IMR-90 (cell line): ENCODE data around the gene MTOR. TPM values are rescaled to one million over a fixed set of nuclear protein-coding genes. Genes with fewer than 3 reads are reported as not detected.

ENCODE experiments used
- ATAC-seq: fragments of 200-7000 bp; cut with Tn5 transposase; 2 replicates; pipeline ENCODE4 v1.9.1; 2020; ENCODE audit warnings: low read depth, mild to moderate bottlenecking, moderate library complexity
- BruUV-seq: library from RNA; stranded (reverse); fragments of 400-500 nt; replicated peaks from 2 replicates; lab custom pipeline; 2021; lab: Mats Ljungman, UMichigan
- CTCF ChIA-PET: fragments of 300-600 bp; formaldehyde crosslinking; extraction: SDS; loops from one replicate; lab custom pipeline; 2021; ENCODE audit warnings: antibody characterized with exemption; lab: Yijun Ruan, JAX
- POLR2A ChIA-PET: fragments of 300-600 bp; sonication (Branson Sonifier 250); formaldehyde crosslinking; loops from one replicate; lab custom pipeline; 2022; ENCODE audit warnings: antibody characterized with exemption; ENCODE audit not compliant: unreplicated experiment; lab: Charles Lee
- DNase-seq: peaks from one replicate; pipeline ENCODE4 v3.0.0; 2013
- H2AFZ ChIP-seq: replicated peaks from 2 replicates; pipeline ENCODE3; 2013; ENCODE audit warnings: low read length, mild to moderate bottlenecking; ENCODE audit not compliant: poor library complexity
- H2AK5ac ChIP-seq: 2 replicates; pipeline ENCODE4 v1.6.1; 2013; ENCODE audit warnings: low read depth, low read length, inconsistent platforms
- H2AK9ac ChIP-seq: replicated peaks from 2 replicates; pipeline ENCODE3; 2013; ENCODE audit warnings: mild to moderate bottlenecking, low read depth, low read length, moderate library complexity; ENCODE audit not compliant: poor library complexity
- H2BK120ac ChIP-seq: 2 replicates; pipeline ENCODE4 v1.6.1; 2013; ENCODE audit warnings: low read depth, low read length, inconsistent platforms
- H2BK15ac ChIP-seq: 3 replicates; pipeline ENCODE4 v1.6.1; 2013; ENCODE audit warnings: low read depth, low read length, inconsistent platforms
- H2BK20ac ChIP-seq: 2 replicates; pipeline ENCODE4 v1.6.1; 2013; ENCODE audit warnings: low read depth, mild to moderate bottlenecking, inconsistent platforms, low read length, moderate library complexity
- H2BK5ac ChIP-seq: 2 replicates; pipeline ENCODE4 v1.6.1; 2013; ENCODE audit warnings: mild to moderate bottlenecking, low read depth, low read length, inconsistent platforms; ENCODE audit not compliant: poor library complexity, severe bottlenecking
- H3K14ac ChIP-seq: replicated peaks from 2 replicates; pipeline ENCODE4 v1.6.1; 2013; ENCODE audit warnings: low read depth, low read length, inconsistent platforms
- H3K18ac ChIP-seq: 2 replicates; pipeline ENCODE4 v1.6.1; 2013; ENCODE audit warnings: low read depth, low read length, control low read depth
- H3K23ac ChIP-seq: 2 replicates; pipeline ENCODE4 v1.6.1; 2013; ENCODE audit warnings: low read depth, low read length, inconsistent platforms
- H3K27ac ChIP-seq: 2 replicates; pipeline ENCODE4 v1.5.1; 2013; ENCODE audit warnings: mild to moderate bottlenecking, control low read depth, low read length; ENCODE audit not compliant: insufficient read depth
- H3K27me3 ChIP-seq: 2 replicates; pipeline ENCODE4 v1.6.1; 2013; ENCODE audit warnings: low read length; ENCODE audit not compliant: control insufficient read depth, insufficient read depth
- H3K36me3 ChIP-seq: 2 replicates; pipeline ENCODE4 v1.6.1; 2013; ENCODE audit warnings: low read length, mixed read lengths; ENCODE audit not compliant: control insufficient read depth, insufficient read depth
- H3K4ac ChIP-seq: 2 replicates; pipeline ENCODE4 v1.6.1; 2013; ENCODE audit warnings: low read depth, low read length, inconsistent platforms
- H3K4me1 ChIP-seq: 2 replicates; pipeline ENCODE4 v1.6.1; 2013; ENCODE audit warnings: low read length, mixed read lengths; ENCODE audit not compliant: control insufficient read depth, insufficient read depth
- H3K4me2 ChIP-seq: 2 replicates; pipeline ENCODE4 v1.6.1; 2013; ENCODE audit warnings: low read depth, mild to moderate bottlenecking, control low read depth, low read length, moderate library complexity
- H3K4me3 ChIP-seq: 2 replicates; pipeline ENCODE4 v1.5.1; 2013; ENCODE audit warnings: low read depth, mild to moderate bottlenecking, control low read depth, low read length, moderate library complexity; ENCODE audit not compliant: insufficient read depth
- H3K56ac ChIP-seq: 2 replicates; pipeline ENCODE4 v1.6.1; 2013; ENCODE audit warnings: low read length, inconsistent platforms; ENCODE audit not compliant: insufficient read depth; ENCODE audit errors: extremely low read depth
- H3K79me1 ChIP-seq, 2 experiments: 2 replicates each; pipeline ENCODE4 v1.6.1; 2013; ENCODE audit warnings: low read length in 2 of 2, inconsistent platforms in 1 of 2, low read depth in 1 of 2
- H3K9ac ChIP-seq: 2 replicates; pipeline ENCODE4 v1.6.1; 2013; ENCODE audit warnings: low read depth, low read length, control low read depth
- H3K9me1 ChIP-seq: 2 replicates; pipeline ENCODE4 v1.6.1; 2013; ENCODE audit warnings: low read length, inconsistent platforms; ENCODE audit not compliant: insufficient read depth
- H3K9me3 ChIP-seq: 2 replicates; pipeline ENCODE4 v1.6.1; 2013; ENCODE audit warnings: low read length; ENCODE audit not compliant: control insufficient read depth, insufficient read depth
- H4K20me1 ChIP-seq: 2 replicates; pipeline ENCODE4 v1.6.1; 2013; ENCODE audit warnings: low read length, inconsistent platforms; ENCODE audit not compliant: insufficient read depth
- H4K5ac ChIP-seq: 2 replicates; pipeline ENCODE4 v1.6.1; 2013; ENCODE audit warnings: mild to moderate bottlenecking, low read depth, low read length, control low read depth
- H4K8ac ChIP-seq, 2 experiments: 2 replicates each; pipeline ENCODE4 v1.6.1; 2013; ENCODE audit warnings: low read depth in 2 of 2, low read length in 2 of 2, control low read depth in 1 of 2, inconsistent platforms in 1 of 2
- H4K91ac ChIP-seq: 2 replicates; pipeline ENCODE4 v1.6.1; 2013; ENCODE audit warnings: low read depth, low read length, inconsistent platforms; ENCODE audit not compliant: insufficient read depth
- BHLHE40 ChIP-seq: fragments of 150-350 bp; IDR thresholded peaks from 2 replicates; pipeline ENCODE4 v1.6.1; 2016; ENCODE audit warnings: mild to moderate bottlenecking, low read depth, low read length
- FOS ChIP-seq: fragments of 150-350 bp; IDR thresholded peaks from 2 replicates; pipeline ENCODE4 v1.6.1; 2016; ENCODE audit warnings: low read depth, low read length
- MAZ ChIP-seq: IDR thresholded peaks from 2 replicates; pipeline ENCODE4 v1.6.1; 2012; ENCODE audit warnings: low read depth, mild to moderate bottlenecking, low read length, improper control_type of control experiment, moderate library complexity, borderline replicate concordance
- MXI1 ChIP-seq: IDR thresholded peaks from 2 replicates; pipeline ENCODE4 v1.6.1; 2012; ENCODE audit warnings: low read depth, mild to moderate bottlenecking, low read length, moderate library complexity, borderline replicate concordance
- WGBS, 2 experiments: methylation state at CpG; one replicate each; pipeline versions ENCODE4 v1.1.5 to v1.1.7; 2013; ENCODE audit warnings: missing lambda C conversion rate in 2 of 2; ENCODE audit not compliant: insufficient read length in 1 of 2; ENCODE audit errors: extremely low coverage in 2 of 2; 5-methylcytosine and 5-hydroxymethylcytosine counted together
- dilution Hi-C: fragments of 300-500 bp; cut with HindIII; formaldehyde crosslinking; loops from one replicate; pipeline ENCODE4 v1.14.3; 2018; ENCODE audit warnings: low sequenced_read_pairs; ENCODE audit not compliant: unreplicated experiment
- in situ Hi-C: fragments of 300-500 bp; cut with MboI; formaldehyde crosslinking; loops from 3 replicates; pipeline ENCODE4 v1.14.3; 2019; ENCODE audit warnings: low sequenced_read_pairs, inconsistent platforms, mixed read lengths
- intact Hi-C: fragments of 100-400 bp; cut with micrococcal nuclease; formaldehyde crosslinking; loops from 2 replicates; pipeline ENCODE4 v1.10.0; 2022
- polyA plus RNA-seq, 3 experiments: library from polyadenylated mRNA; depleted of rRNA; stranded (reverse); fragments of >200 nt; gene quantifications; 2 replicates each; pipeline ENCODE4 v1.2.3, GENCODE V29; 2012; ENCODE audit warnings: low replicate concordance in 1 of 3
- total RNA-seq: library from RNA; depleted of rRNA; stranded (reverse); fragments of >200 nt; gene quantifications from 2 replicates; pipeline ENCODE4 v1.2.3, GENCODE V29; 2012

The MTOR gene
- total and polyA plus RNA-seq, 2 of the 4 experiments (the other 2 are of a cell fraction): 19.2 to 36.7 TPM

GRCh38 chr1:11059155-11059967 lies 203.0 kb downstream of the MTOR start:
- WGBS, 2 experiments: 0% methylated on average over 1 of the region's 72 CpGs; no CpG with 5 or more reads in 1 of the 2 experiments
- peaks cover 25% of the 10 kb centered on the region for H3K36me3 ChIP-seq
- no peak overlapping the region for H2BK15ac ChIP-seq
- TF ChIP-seq MAZ (no peak), FOS (no peak), BHLHE40 (no peak), MXI1 (peak; percentile 70; the same call in 1 of the 2 replicates)
- H3K56ac ChIP-seq: peak overlapping the region; percentile 47
- intact Hi-C loops: no loop called here
- H4K20me1 ChIP-seq: peaks cover 7% of the 10 kb centered on the region; the same call in 1 of the 2 replicates
- H3K4me3 ChIP-seq: peak overlapping the region; percentile 93
- no peaks in the 10 kb centered on the region for H3K9me3 ChIP-seq
- peaks cover 24 to 51% of the 10 kb centered on the region in 2 experiments for H3K79me1 ChIP-seq
- no peak overlapping the region for H2BK120ac ChIP-seq
- no peak overlapping the region; the same call in 1 of the 2 replicates for H3K18ac ChIP-seq
- peak overlapping the region; percentile 99 for H2AK9ac ChIP-seq
- H3K27ac ChIP-seq: peak overlapping the region; percentile 70
- in situ Hi-C loops: no loop called here
- no peaks in the 10 kb centered on the region for H3K27me3 ChIP-seq
- H3K9me1 ChIP-seq: peaks cover 8% of the 10 kb centered on the region; the same call in 1 of the 2 replicates
- H2BK5ac ChIP-seq: peak overlapping the region; percentile 54
- TSS peak; percentile 72 for BruUV-seq
- dilution Hi-C loops: no loop called here
- H3K9ac ChIP-seq: peak overlapping the region; percentile 91
- H3K14ac ChIP-seq: peak overlapping the region; percentile 90
- peak overlapping the region; percentile 85 for H3K4ac ChIP-seq
- H4K5ac ChIP-seq: peak overlapping the region; percentile 56; the same call in 1 of the 2 replicates
- peak overlapping the region; percentile 58 to 78; a peak in 2 of 4 replicates for H4K8ac ChIP-seq
- H2AFZ ChIP-seq: peak overlapping the region; percentile 94
- peak overlapping the region; percentile 96 for H2AK5ac ChIP-seq
- ATAC-seq (peak; percentile 27), DNase-seq (no peak)
- H3K23ac ChIP-seq: peak overlapping the region; percentile 88
- H2BK20ac ChIP-seq: no peak overlapping the region
- H3K4me1 ChIP-seq: peaks cover 8% of the 10 kb centered on the region
- ChIA-PET CTCF (no interaction called here), POLR2A (interaction anchor here (1.0 kb wide), 1 partner anchor 22 kb away, joined by 4 read pairs; no protein-coding TSS in a partner anchor)
- peak overlapping the region; percentile 93 for H3K4me2 ChIP-seq
- peak overlapping the region; percentile 80 for H4K91ac ChIP-seq
